PC-9 (cell line): ENCODE results near the gene COL1A2. TPM values are rescaled to one million over a fixed set of nuclear protein-coding genes. Genes with fewer than 3 reads are reported as not detected.

Source experiments
- BruUV-seq: library from RNA; stranded (reverse); fragments of 400-500 nt; replicated peaks from 2 replicates; lab custom pipeline; 2021; lab: Mats Ljungman, UMichigan
- CTCF ChIA-PET: fragments of 300-600 bp; sonication (Branson Sonifier 250); formaldehyde crosslinking; loops from one replicate; lab custom pipeline; 2022; ENCODE audit warnings: antibody characterized with exemption; lab: Charles Lee
- POLR2A ChIA-PET: fragments of 300-600 bp; sonication (Branson Sonifier 250); formaldehyde crosslinking; loops from one replicate; lab custom pipeline; 2022; ENCODE audit warnings: antibody characterized with exemption; ENCODE audit not compliant: unreplicated experiment; lab: Charles Lee
- DNase-seq, 2 experiments: peaks; one replicate each; pipeline versions ENCODE4 v3.0.0 to v3.0.0-alpha.2; 2015 to 2022; ENCODE audit warnings: mixed read lengths in 1 of 2
- H2AFZ ChIP-seq: fragments of 200-600 bp; sonication (generic); 2 replicates; pipeline ENCODE4 v1.8.1; 2017; ENCODE audit warnings: antibody characterized with exemption
- H3F3A ChIP-seq: fragments of 200-600 bp; sonication (generic); 2 replicates; pipeline ENCODE4 v1.8.1; 2017; ENCODE audit warnings: antibody characterized with exemption, mild to moderate bottlenecking, low read depth; ENCODE audit not compliant: insufficient read depth
- H3K27ac ChIP-seq: fragments of 200-600 bp; sonication (generic); 2 replicates; pipeline ENCODE4 v1.6.1; 2016; ENCODE audit warnings: mixed run types
- H3K27me3 ChIP-seq: fragments of 200-600 bp; sonication (generic); 2 replicates; pipeline ENCODE4 v1.6.1; 2016; ENCODE audit warnings: low read depth, mixed run types; ENCODE audit not compliant: insufficient read depth
- H3K36me3 ChIP-seq: fragments of 200-600 bp; sonication (generic); 2 replicates; pipeline ENCODE4 v1.6.1; 2016; ENCODE audit warnings: low read depth, mixed run types
- H3K4me1 ChIP-seq: fragments of 200-600 bp; sonication (generic); replicated peaks from 2 replicates; pipeline ENCODE4 v1.6.1; 2016; ENCODE audit warnings: mixed run types; ENCODE audit not compliant: insufficient read depth
- H3K4me2 ChIP-seq: fragments of 200-600 bp; sonication (generic); 2 replicates; pipeline ENCODE4 v1.6.1; 2017; ENCODE audit warnings: mixed run types
- H3K4me3 ChIP-seq: fragments of 200-600 bp; sonication (generic); 2 replicates; pipeline ENCODE4 v1.6.1; 2016; ENCODE audit warnings: mixed run types
- H3K79me2 ChIP-seq: fragments of 200-600 bp; sonication (generic); 2 replicates; pipeline ENCODE4 v1.6.1; 2017; ENCODE audit warnings: low read depth, mixed run types
- H3K9me2 ChIP-seq: fragments of 200-600 bp; sonication (generic); 2 replicates; pipeline ENCODE4 v1.8.1; 2017; ENCODE audit warnings: mild to moderate bottlenecking; ENCODE audit not compliant: insufficient read depth
- H3K9me3 ChIP-seq: fragments of 200-600 bp; sonication (generic); 2 replicates; pipeline ENCODE4 v1.8.1; 2016; ENCODE audit warnings: low read depth; ENCODE audit not compliant: insufficient read depth
- H4K20me1 ChIP-seq: fragments of 200-600 bp; sonication (generic); 2 replicates; pipeline ENCODE4 v1.8.1; 2017; ENCODE audit not compliant: insufficient read depth
- EZH2 ChIP-seq: fragments of 200-600 bp; sonication (generic); IDR thresholded peaks from 2 replicates; pipeline ENCODE4 v1.8.0; 2017; ENCODE audit warnings: antibody characterized with exemption, low read depth
- intact Hi-C: fragments of 100-400 bp; cut with micrococcal nuclease; formaldehyde crosslinking; loops from one replicate; pipeline ENCODE4 v1.10.0; 2022; ENCODE audit not compliant: unreplicated experiment
- total RNA-seq: library from RNA; stranded (reverse); gene quantifications from 2 replicates; pipeline ENCODE4 v1.2.3, GENCODE V29; 2021
- TF ChIP-seq, protein P1 (sequence below): fragments of 200-600 bp; sonication (generic); conservative IDR thresholded peaks from 2 replicates; pipeline ENCODE4 v1.6.1; 2017; ENCODE audit warnings: mixed run types, antibody characterized with exemption, mild to moderate bottlenecking, moderate library complexity

The COL1A2 gene
- total RNA-seq, 1 experiment from 2014 or later: not detected

DNA sequence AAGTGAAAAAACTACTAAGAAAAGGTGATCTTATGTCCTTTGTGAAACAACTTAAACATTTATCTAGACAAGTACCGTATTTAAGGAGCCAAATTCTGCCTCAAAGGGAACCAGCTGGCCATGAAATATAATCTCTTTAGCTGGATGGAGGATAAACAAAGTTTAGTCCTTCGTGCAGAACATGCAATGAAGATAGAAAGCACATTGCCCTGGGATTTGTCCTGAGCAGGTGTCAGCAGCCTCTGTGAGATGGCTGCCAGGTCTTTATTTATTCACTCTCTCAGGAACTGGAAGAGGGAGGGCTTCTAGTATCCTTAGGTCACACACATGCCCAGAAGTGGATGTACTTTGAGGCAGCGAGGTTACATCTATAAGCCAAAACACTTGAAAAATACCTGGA lies 57.5 kb downstream of the COL1A2 start:
- CTCF ChIA-PET: interaction anchor here (0.7 kb wide), 1 partner anchor 1025 kb away, joined by 5 read pairs; no protein-coding TSS in a partner anchor
- Histone ChIP-seq H3K9me3 (no peaks in the 10 kb centered on the region), H3K36me3 (no peaks in the 10 kb centered on the region), H2AFZ (no peak overlapping the region), H3K4me3 (no peak overlapping the region), H3K4me1 (peaks cover 5% of the 10 kb centered on the region; the same call in 1 of the 2 replicates), H3K9me2 (no peaks in the 10 kb centered on the region), H3K4me2 (no peak overlapping the region), H3K27me3 (no peaks in the 10 kb centered on the region), H3K27ac (no peak overlapping the region), H3K79me2 (no peaks in the 10 kb centered on the region), H4K20me1 (no peaks in the 10 kb centered on the region), H3F3A (no peaks in the 10 kb centered on the region)
- intact Hi-C loops: no loop called here
- no TSS peak for BruUV-seq
- TF ChIP-seq EZH2: no peak
- TF ChIP-seq, protein P1, sequence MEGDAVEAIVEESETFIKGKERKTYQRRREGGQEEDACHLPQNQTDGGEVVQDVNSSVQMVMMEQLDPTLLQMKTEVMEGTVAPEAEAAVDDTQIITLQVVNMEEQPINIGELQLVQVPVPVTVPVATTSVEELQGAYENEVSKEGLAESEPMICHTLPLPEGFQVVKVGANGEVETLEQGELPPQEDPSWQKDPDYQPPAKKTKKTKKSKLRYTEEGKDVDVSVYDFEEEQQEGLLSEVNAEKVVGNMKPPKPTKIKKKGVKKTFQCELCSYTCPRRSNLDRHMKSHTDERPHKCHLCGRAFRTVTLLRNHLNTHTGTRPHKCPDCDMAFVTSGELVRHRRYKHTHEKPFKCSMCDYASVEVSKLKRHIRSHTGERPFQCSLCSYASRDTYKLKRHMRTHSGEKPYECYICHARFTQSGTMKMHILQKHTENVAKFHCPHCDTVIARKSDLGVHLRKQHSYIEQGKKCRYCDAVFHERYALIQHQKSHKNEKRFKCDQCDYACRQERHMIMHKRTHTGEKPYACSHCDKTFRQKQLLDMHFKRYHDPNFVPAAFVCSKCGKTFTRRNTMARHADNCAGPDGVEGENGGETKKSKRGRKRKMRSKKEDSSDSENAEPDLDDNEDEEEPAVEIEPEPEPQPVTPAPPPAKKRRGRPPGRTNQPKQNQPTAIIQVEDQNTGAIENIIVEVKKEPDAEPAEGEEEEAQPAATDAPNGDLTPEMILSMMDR: no peak
- POLR2A ChIA-PET: no interaction called here
- no peak for DNase-seq

DNA sequence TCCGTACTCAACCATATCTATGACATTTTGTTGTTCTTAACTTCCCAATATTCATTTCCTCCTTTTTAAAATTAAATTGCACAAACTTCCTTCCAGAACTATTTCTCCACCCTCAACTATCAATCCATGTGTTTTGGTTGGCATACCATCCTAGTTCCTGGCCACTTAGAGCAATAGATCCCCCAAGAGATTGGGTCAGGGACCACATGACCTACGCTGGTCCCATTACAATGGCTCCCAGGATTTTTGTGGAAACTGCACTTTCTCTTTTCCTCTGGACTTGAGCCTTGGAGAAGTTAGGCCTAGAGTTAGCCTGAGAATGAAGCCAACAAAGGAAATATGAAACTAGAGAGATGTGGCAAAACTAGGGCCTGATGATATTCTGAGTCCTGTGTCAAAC lies 59.2 kb downstream of the COL1A2 start:
- Histone ChIP-seq H3F3A (no peaks in the 10 kb centered on the region), H4K20me1 (no peaks in the 10 kb centered on the region), H3K27me3 (no peaks in the 10 kb centered on the region), H3K79me2 (no peaks in the 10 kb centered on the region), H3K4me3 (no peak overlapping the region), H3K27ac (no peak overlapping the region), H3K9me2 (no peaks in the 10 kb centered on the region), H3K4me1 (peaks cover 5% of the 10 kb centered on the region; the same call in 1 of the 2 replicates), H3K36me3 (no peaks in the 10 kb centered on the region), H2AFZ (no peak overlapping the region), H3K4me2 (no peak overlapping the region), H3K9me3 (no peaks in the 10 kb centered on the region)
- CTCF ChIA-PET: no interaction called here
- POLR2A ChIA-PET: no interaction called here
- DNase-seq: no peak
- intact Hi-C loops: no loop called here
- BruUV-seq: no TSS peak
- no peak for TF ChIP-seq EZH2
- TF ChIP-seq, protein P1: no peak

DNA sequence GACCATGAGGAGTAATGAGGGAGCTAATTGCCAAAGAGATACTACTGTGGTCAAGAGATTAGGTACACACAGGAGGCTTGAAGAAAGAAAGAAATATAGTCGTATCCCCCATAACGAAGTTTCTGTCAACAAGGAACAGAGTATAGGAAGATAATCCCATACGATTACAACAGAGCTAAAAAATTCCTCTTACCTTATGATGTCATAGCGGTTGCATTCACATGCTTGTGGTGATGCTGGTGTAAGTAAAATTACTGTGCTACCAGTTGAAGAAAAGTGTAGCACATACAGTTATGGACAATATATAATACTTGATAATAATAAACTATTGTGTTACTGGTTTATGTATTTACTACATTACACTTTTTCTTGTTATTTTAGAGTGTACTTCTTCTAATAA lies 63.3 kb downstream of the COL1A2 start:
- CTCF ChIA-PET: interaction anchor here (0.6 kb wide), 2 partner anchors 9 to 43 kb away, joined by 9 to 12 read pairs; no protein-coding TSS in a partner anchor

More for the DNA sequence above, 63.3 kb downstream of the COL1A2 start:
- H3K36me3 ChIP-seq: no peaks in the 10 kb centered on the region
- no peaks in the 10 kb centered on the region for H3K27me3 ChIP-seq
- H3K9me2 ChIP-seq: no peaks in the 10 kb centered on the region
- TF ChIP-seq EZH2: no peak
- TF ChIP-seq, protein P1: no peak
- no peak overlapping the region for H3K4me2 ChIP-seq
- no peak overlapping the region for H2AFZ ChIP-seq
- no TSS peak for BruUV-seq
- H3F3A ChIP-seq: no peaks in the 10 kb centered on the region
- no peaks in the 10 kb centered on the region for H4K20me1 ChIP-seq
- no peaks in the 10 kb centered on the region for H3K4me1 ChIP-seq
- H3K79me2 ChIP-seq: no peaks in the 10 kb centered on the region
- no peak overlapping the region for H3K27ac ChIP-seq
- POLR2A ChIA-PET: no interaction called here
- H3K4me3 ChIP-seq: no peak overlapping the region
- DNase-seq: no peak
- intact Hi-C loops: no loop called here
- H3K9me3 ChIP-seq: no peaks in the 10 kb centered on the region
